NCI-H748 (cell line): Measurements from ENCODE around the gene SLC25A45.

Source experiments
- DNase-seq: peaks from one replicate; lab custom pipeline; 2025; ENCODE audit not compliant: unreplicated experiment; lab: John Stamatoyannopoulos, UW

Gene SLC25A45

DNA sequence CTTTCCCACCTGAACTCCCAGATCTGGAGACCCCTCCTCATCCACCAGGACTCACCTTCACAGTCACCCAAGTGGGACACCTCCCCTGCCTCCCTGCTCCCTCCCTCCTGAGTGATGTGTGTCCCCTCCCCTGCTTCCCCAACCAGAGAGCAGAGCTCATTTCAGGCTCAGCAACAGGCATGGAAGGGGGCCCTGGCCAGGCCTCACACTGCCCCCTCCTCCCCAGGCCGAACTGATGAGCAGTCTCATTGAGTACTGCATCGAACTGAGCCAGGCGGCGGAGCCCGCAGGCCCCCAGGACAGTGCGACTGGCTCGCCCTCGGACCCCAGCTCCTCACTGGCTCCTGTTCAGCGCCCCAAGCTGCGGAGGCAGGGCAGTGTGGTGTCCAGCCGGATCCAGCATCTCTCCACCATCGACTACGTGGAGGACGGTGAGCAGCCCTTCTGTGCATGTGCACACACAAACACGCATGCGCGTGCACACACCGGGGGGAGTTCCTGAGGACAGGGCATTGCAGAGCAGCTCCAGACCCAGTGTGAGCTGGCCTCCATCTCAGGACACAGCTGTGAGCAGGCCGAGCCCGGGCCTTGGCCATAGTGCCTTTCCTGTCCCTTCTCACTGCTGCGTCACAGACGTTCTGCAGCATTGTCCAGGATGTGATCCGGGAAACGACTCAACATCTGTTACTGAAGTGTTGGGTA lies 22.3 kb upstream of the SLC25A45 start:
- DNase-seq = no peak

DNA sequence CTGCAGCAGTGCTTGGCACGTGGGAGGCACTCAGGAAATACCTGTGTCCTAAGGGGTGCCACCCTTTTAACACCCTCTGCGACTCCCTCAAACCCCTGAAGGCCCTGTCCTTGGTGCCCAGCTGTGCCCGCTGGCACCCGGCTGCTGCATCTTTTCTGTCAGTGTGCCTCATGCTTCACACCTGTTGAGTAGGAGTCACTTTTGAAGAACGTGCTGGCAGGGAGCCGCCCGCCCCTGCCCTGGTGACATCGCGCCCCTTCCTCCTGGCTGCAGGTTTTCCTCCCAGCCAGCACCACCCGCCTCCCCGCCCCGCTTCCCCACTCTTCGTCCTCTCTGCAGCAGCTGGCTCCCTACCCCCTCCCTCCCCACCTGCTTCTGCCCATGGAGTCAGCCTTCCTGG lies 21.8 kb upstream of the SLC25A45 start:
- no peak for DNase-seq

DNA sequence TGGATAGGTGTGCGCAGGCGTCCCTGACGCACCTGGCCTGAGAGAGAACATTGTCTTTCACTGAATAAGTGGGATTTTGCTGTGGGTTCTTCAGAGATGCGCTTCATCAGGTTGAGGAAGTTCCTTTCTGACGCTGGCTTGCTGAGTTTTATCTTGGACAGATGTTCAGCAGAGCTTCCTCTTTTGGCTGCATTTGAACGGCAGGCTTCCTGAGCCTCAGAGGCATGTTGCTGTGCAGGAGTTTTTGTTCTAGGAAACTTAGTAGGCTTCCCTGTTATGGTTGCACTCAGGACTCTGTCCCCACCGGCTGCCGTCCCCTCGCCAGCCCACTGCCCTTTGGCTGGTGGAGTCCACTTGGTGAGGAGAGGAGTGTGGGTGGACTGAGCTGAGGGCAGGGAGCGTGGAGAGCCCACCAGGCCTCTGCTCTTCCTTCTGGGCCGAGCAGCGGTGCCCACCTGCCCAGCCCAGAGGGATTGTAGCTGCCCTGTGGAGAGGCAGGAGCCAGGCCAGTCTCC lies 21.2 kb upstream of the SLC25A45 start:
- no peak for DNase-seq

DNA sequence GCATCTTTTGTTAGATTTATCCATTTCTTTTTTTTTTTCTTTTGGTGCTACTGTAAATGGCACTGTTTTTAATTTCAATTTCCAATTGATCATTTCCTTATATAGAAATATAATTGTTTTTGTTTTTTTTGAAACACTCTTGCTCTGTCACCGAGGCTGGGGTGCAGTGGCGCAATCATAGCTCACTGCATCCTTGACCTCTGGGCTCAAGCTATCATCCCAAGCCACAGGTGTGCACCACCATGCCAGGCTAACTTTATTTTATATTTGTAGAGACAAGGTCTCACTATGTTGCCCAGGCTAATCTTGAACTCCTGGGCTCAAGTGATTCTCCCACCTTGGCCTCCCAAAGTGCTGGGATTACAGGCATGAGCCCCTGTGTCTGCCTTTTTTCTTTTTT lies 20.3 kb upstream of the SLC25A45 start:
- no peak for DNase-seq

DNA sequence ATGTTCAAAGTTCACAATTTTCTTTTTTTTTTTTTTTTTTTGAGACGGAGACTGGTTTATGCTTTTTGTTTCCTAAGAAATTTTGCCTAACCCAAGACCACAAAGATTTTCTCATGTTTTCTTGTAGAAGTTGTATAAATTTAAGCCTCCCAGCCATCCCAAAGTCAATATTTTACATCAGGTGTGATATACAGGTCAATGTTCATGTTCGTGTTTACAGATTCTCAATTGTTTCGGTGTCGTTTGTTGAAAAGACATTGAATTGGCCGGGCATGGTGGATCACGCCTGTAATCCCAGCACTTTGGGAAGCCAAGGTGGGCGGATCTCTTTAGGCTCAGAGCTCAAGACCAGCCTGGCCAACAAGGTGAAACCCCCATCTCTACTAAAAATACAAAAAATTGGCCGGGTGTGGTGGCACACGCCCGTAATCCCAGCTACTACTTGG lies 19.4 kb upstream of the SLC25A45 start:
- no peak for DNase-seq

DNA sequence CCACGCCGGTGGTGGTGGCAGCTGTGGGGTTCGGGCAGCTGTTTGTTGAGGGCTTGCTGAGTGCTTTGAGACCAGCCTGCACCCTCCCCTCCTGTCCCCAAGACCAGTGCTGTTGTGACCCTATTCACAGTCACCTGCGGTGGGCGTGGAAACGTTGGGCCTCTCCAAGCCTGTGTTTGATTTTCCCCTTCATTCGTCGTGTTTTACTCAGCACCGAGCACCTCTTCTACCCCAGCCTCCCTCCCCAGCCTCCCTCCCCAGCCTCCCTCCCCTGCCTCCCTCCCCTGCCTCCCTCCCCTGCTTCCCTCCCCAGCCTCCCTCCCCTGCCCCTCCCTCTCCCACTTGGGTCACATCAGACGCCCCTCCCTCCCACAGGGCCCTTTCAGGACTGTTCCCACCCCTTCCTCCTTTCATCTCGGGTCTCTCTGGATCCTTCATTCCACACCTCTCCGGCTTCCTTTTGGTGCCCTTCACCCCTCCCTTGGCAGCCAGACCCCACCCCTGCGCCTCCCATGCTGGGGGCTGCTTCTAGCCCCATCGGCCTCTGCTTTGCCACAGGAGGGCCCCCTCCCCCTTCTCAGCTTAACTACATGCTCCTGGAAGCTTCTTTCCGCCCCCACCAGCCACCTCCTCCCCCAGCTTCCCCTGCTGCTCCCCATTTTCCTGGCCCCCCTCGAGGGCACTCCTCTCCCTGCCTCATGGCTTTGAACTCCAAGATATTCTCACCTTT lies 18.8 kb upstream of the SLC25A45 start:
- no peak for DNase-seq

DNA sequence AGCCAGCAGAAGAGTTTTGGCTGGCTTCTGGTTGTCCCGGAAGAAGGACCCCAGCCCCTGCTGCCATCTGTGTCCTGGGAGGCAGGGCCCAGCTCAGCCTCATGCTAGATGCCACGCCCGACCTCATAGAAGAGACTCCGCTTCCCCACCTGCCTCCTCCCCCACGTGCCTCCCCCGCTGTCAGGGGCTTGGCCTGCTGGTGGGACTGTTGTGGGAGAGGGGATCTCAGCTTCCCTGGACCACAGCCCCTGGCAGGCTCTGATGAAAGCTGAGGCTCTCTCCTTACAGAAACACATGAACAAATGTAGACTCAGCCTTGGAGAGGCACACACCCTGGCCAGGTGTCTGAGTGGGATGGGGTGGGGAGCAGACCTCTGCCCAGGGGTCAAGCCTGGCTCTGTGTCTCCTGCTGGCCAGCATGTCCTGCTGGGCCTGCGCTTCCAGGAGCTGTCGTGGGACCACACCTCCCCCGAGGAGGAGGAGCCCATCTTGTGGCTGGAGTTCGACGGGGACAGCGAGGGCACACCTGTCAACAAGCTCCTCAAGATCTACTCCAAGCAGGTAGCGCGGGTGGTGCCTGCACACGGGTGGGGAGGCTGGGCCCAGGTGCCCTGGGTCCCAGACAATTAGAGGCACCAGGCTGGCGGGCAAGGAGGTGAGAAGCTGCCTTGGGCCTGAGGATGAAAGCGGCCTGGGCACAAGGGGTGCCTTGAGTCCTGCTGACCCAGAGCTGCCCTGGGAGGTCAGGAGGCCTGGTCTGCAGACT lies 18.0 kb upstream of the SLC25A45 start:
- DNase-seq = no peak

DNA sequence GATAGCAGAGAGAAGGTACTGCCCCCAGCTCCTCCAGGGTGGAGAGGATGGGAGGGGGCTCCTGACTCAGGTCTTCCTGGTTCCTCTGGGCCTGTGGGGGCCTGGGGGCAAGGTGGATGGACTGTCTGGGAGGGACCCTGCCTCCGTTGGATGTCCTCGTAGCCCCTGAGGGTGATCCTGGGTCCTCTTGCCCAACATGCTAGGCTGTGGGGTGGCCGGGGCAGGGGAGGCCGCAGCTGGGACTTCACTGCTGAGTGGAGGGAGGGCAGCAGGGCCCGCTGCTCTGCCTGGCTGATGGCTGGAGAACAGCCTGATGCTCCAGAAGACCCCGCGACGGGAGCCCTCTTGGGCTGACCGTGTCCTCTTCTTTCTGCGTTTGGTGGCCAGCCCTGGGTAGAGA lies 17.4 kb upstream of the SLC25A45 start:
- DNase-seq = no peak

DNA sequence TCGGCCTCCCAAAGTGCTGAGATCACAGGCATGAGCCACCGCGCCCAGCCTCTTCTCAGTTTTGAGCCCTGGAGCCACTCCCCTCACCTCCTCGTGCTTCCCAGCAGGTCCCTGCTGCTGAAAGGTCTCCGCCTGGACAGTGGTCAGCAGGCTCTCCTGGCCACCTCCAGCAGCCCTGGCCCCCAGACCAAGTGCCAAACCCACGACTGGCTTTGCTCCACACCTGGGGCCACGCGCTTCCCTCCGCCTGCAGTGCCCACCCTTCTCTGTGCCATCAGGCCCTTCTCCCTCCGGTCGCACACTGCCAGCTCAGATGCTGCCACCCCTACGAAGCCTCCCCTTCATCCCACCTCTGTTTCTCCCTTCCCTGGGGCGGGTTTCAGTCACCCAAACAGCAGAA lies 16.8 kb upstream of the SLC25A45 start:
- DNase-seq = no peak

DNA sequence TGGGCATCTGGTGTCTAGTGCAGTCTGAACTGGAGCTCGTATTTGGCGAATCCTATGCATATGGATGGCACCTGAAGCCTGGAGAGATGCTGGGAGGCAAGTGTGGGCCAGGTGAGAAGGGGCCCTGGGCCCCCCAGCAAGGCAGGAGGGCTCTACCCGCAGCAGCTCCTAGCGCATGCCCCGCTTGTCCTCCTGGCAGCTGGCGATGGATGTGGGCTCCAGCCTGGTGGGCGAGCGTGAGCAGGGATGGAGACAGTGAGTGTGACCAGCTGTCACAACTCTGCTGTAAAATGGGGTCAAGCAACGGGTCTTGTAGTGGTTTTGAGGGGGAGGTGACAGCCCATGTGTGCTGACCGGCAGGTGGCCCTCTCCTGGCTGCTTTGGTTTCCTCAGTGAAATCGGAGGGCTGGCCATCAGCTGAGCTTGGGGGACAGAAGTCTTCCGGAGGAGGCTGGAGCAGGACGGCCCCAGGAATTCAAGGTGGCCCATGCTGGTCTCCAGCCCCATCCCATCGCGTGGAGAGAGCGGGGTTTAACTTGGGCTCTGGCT lies 16.0 kb upstream of the SLC25A45 start:
- DNase-seq = no peak

DNA sequence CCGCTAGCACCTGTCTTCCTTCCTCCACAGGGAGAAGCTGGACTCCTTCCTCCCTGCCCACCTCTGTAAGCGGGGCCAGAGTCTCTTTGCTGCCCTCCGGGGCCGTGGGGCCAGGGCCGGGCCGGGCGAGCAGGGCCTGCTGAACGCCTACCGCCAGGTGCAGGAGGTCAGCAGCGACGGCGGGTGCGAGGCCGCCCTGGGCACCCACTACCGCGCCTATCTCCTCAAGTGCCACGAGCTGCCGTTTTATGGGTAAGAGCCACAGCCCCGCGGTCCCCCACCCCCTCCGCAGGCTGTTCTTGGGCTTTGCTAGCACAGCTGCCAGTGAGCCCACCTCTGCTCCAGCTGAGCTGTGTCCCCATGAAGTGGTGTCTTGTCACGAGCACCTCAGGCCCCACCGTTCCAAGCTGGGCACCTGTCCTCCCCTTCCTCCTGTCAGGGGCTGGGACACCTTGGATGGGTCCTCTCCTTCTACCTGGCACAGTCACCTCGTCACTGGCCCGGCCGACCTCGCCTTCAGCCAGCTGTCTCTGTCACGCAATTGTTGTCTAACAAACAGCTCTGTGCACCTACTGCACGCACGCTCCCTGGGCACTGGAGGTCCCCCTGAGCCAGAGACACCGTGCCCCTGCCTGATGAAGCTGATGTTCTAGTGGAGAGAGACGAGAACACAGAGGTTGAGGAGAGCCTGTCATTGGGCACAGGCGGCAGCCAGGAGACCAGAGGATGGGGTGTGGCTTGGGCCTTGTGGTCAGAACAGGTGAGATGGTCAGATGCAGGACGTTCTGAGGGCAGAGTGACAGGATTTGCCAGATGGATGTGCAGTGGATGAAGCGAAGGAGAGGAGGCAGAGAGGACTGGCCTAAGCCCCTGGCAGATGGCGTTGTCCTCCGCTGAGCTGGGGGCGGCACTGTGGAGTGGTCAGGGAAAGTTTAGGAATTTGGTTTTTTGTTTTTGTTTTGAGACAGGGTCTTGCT lies 14.6 kb upstream of the SLC25A45 start:
- DNase-seq = no peak

DNA sequence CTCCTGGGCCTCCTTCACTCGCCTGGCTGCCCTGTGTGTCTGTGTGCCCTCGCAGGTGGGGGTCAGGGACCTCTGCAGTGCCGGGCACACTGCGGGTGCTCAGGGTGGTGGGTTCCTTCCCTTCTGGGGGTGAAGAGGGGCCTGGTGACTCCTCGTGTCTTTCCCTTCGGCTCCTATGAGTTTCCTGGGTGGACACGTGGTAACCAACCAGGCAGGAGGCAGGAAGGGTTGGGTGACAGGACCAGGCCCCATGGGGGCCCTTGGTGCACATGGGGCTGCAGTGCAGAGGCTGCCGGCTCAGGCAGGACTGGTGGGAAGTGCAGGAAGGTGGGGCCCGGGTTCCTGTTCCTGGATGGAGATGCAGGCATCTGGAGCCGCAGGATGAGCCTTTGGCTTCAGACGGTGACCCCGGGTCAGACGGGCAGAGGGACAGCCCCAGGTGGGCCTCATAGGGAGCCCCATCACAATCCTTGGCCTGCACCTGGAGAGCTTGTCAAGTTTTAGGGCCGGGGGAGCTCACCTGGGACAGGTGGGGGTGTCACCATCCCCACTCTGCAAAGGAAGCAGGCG lies 13.6 kb upstream of the SLC25A45 start:
- DNase-seq = no peak

DNA sequence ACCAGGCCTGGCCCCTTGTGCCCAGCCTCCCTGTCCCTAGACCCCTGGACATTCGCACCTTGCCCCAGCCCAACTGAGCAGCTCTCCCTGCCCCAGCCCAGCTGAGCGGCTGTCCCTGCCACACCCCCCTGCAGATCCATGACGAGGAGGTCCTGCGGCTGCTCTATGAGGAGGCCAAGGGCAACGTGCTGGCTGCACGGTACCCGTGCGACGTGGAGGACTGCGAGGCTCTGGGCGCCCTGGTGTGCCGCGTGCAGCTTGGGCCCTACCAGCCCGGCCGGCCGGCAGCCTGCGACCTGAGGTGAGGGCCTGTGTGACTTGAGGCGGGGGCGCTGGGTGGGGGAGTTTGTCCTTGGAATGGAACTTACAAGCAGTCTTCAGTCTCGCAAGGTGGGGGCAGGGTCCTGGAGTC lies 11.7 kb upstream of the SLC25A45 start:
- DNase-seq = no peak

DNA sequence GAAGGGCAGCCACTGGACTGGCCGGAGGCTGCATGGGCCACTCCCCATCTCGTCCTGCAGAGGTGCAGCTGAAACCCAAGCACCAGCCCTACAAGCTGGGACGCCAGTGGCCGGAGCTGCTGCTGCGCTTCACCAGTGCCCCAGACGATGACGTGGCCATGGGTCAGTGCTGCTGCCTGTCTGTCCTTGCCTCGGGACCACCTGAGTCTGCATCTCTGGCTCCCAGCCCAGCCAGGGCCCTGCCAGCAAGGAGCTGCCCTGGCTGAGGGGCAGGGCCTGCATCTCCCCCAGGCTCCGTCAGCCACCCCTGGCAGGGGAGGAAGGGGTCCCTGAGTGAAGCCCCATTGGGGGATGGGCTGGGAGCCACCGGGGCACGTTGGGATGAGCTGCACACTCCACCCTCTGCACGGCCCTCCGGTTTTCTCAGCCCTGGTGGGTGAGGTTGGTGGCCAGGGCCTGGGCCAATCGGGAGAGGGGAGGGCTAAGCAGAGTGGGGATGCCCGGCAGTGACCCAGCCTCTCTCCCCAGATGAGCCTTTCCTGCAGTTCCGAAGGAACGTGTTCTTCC lies 11.2 kb upstream of the SLC25A45 start:
- no peak for DNase-seq

DNA sequence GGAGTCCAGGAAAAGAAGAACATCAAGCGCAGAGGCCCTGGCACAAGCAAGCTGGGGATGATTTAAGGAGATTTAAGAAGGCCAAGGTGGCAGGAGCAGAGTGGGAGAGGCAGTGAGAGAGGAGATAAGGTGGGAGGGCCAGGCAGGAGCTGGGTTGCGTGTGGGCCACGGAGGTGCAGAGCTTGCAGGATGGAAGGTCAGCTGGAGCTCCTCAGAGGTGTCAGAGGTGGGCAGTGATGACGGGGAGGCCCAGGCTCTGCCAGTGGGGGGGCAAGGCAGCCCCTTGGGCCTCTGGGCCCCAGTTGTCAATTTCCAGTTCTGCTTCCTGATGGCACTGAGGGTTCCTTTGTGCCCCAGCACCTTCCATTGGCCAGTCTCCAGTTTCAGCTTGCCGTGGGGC lies 10.5 kb upstream of the SLC25A45 start:
- DNase-seq = no peak

DNA sequence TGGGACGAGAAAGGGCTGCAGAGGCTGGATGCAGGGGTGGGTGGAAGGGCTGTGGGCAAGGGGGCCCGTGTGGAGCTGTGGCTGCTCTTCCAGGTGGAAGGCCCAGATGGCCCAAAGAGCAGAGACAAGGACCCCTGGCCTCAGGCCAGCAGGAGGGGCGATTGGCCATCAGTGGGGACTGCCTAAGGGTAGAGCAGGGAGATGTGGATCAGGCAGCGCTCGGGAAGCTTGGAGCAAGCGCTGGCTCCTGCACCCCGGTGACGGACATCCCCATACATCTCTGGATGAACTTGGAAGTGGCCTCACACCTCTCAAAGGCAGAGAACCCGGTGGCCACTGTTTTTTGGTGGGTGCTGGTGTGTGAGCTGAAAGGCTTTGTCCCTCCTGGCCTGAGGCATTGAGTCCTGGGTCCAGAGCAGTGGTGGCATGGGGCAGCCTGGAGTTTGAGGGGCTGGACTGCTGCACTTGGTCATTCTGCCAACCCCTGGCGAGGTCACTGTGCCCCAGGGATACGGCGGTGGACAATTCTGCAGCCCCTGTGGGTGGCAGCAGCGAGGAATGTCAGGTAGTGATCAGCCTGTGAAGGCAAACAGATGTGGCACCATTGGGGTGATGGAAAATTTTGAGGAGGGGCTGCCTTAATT lies 9.9 kb upstream of the SLC25A45 start:
- DNase-seq = no peak

DNA sequence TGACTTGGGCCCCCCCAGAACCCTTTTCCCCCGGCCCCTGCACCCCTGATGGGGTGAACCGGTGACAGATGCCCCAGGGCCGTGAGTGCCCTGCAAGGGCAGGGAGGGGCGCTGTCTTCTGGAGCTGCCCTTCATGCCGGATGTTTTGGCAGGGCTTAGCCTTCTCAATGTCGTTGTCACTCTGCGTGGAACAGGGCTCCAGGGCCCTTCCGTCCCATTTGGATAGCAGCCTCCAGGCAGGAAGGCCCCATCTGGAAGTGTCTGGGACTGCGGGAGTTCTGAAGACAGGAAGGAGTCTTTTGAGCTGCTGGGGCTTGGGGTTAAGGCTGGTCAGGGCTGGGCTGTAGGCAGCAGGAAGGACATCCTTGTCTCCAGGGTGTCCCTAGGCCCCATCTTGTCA lies 8.6 kb upstream of the SLC25A45 start:
- no peak for DNase-seq

DNA sequence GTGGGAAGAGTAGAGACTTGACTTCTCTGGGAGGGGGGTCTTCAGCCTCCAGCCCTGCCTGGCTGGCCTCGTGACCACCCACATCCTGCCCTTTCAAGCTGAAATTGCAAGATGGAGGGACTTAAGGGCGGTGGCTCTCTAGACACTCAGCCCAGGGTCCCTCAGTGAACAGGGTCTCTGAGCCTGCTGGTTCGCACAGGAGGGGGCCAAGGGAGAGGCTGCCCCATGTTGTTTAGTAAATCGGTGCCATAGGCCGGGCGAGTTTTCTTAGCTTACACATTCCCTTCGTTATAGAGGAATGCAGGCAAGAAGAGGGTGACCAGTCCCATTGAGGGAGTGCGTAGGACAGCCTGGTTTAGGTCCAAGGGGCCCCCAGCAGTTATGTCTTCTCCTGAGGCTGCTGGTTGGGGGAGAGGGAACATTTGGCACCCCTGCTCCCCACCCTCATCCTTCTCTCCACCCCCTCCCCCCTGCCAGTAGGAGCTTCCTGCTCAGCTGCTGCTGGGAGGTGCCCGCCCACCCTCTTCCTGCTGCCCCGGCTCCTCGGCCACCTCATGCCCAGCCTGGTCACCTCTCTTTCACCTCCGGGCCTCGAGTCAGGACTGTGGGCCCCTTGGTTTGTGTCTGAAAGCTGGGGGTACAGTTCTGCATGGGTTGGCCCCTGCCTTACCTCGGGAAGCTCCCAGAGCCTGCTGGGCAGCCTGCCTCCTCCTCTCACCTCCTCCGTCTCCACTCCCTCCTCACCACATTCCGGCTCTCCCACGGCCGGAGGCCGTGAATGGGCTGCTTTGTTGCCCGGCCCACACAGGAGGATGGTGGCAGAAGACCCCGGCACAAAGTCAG lies 7.9 kb upstream of the SLC25A45 start:
- DNase-seq = no peak
